Stimulated activated CD4-positive, alpha-beta T cell treated with anti-CD3 and anti-CD28 coated beads, Interleukin-4, amount 100 ng/mL, for 24 hours (primary cell): Measurements from ENCODE around the gene ANKRD13C.
"Not testable (repeated sequence)": the region's sequence is repeated elsewhere in the genome, so short reads cannot be mapped to it uniquely, and the experiment has no call there.

Experiments used
- DNase-seq: peaks from one replicate; pipeline ENCODE4 v3.0.0-alpha.2; 2020

Gene ANKRD13C, protein sequence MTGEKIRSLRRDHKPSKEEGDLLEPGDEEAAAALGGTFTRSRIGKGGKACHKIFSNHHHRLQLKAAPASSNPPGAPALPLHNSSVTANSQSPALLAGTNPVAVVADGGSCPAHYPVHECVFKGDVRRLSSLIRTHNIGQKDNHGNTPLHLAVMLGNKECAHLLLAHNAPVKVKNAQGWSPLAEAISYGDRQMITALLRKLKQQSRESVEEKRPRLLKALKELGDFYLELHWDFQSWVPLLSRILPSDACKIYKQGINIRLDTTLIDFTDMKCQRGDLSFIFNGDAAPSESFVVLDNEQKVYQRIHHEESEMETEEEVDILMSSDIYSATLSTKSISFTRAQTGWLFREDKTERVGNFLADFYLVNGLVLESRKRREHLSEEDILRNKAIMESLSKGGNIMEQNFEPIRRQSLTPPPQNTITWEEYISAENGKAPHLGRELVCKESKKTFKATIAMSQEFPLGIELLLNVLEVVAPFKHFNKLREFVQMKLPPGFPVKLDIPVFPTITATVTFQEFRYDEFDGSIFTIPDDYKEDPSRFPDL

DNA sequence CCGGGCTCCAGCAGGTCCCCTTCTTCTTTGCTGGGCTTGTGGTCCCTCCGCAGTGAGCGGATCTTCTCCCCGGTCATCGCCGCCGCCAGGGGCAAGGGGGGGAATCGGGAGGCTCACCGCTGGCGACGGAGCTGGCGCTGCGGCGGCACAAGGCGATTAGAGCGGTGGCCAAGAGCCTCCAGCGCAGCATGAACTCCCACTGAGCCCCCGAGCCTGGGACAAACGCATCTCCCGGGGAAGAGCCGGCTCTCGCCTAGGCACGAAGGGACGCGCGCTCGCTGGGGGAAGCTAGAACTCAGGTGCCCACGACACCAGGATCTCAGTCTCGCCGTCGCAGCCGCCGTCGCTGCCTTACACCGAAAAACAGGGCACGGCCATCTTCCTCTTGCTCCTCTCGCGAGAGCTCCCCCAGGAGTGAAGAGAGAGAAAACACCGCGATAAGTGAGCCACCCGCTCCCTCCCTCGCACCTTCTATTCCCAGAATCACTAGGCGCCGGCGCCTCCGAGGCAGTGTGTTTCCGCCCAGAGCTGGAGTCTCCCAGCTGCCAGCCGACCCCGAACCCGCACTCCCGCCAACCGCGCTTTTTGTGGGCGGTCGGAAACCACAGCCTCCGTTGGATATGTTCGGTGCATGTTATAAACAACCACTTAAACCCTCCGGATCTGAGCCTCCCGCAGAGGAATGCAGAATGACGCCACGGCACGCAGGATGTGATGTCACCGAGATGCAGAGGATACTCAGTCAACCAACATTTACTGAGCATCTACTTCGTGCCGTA, at the start of gene ANKRD13C:
Gene ANKRD13C, minus strand, starts transcription at position 391 of the 779 bp plus-strand sequence. Its CDS starts 314 bp downstream, at position 77.
- DNase-seq, result peak; percentile 92

DNA sequence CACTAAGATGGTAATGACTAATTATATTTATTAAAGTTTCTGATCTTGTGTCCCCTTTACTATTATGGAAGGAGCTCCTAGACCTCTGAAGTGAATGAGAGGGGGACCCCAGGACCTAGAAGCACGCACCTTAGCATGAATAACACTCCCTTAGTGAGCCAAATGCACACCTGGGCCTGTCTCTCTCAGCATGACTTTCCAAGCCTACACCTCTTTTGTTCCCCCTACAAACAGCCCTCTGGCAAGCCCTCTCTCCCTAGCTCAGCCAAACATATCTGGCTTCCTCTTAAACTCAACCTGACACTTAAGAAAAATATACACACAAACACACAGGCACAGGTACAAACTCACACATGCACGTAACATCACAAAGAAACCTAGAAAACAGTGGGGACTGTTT, 49.2 kb upstream of the ANKRD13C start:
- DNase-seq, result no peak

DNA sequence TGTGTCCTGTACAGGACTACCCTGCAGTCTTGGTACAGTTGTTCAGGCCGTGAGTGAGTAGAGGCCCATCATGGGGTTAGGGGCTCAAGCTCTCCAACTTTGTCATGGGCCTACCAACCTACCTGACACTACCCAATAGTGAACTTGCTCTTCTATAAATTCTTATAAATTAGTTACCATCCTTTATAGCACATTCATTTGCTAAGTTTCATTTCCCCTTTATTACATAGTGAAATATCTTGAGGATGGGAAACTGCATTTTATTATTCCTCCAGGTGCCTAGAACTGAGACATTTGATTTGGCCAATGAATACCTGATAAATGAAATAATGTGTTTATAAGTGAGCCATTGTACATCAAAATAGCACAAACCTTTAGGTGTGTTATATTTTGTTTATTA, 47.5 kb upstream of the ANKRD13C start:
- DNase-seq, result no peak

- no peak for DNase-seq
These were observed 45.8 kb upstream of the ANKRD13C start for GRCh38 chr1:70400335-70400734.

DNA sequence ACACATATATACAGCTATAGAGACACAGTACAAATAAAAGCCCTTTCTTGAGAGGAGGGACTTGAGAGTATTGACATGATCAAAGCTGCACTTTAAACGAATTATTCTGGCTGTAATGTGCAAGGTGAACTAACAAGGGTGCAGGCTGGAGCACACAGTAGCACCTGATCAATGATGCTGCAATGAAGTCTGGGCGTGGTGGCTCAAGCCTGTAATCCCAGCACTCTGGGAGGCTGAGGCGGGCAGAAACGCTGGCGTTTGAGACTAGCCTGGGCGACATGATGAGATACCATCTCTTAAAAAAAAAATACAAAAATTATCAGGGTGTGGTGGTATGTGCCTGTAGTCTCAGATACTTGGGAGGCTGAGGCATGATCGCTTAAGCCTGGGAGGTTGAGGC, 42.5 kb upstream of the ANKRD13C start:
- DNase-seq, result no peak

GRCh38 chr1:70396607-70397006, 42.1 kb upstream of the ANKRD13C start:
- DNase-seq, result no peak

- DNase-seq, result no peak
These were observed 38.1 kb upstream of the ANKRD13C start for GRCh38 chr1:70392626-70393025.

DNA sequence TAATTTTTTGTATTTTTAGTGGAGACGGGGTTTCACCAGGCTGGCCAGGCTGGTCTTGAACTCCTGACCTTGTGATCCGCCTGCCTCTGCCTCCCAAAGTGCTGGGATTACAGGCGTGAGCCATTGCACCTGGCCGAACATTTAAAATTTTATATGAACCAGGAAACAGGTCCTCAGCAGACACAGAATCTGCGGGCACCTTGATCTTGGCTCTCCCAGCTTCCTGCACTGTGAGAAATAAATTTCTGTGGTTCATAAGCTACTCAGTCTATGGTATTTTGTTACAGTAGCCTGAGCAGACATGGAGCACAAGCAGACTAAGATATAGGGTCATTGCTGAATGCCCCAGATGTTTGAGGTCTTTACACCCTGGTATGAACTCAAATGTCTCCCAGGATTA, 33.0 kb upstream of the ANKRD13C start:
- DNase-seq, result no peak

GRCh38 chr1:70386121-70386520, 31.6 kb upstream of the ANKRD13C start:
- DNase-seq, result no peak

DNA sequence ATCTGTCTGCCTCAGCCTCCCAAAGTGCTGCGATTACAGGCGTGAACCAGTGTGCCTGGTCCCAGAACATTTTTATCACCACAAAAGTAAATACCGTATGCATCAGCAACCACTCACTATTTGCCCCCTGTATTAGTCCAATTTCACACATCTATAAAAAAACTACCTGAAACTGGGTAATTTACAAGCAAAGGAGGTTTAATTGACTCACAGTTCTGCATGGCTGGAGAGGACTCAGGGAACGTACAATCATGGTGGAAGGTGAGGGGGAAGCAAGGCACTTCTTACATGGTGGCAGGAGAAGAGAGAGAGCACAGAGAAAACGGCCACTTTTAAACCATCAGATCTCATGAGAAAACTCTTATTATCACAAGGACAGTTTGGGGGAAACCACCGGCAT, 31.0 kb upstream of the ANKRD13C start:
- DNase-seq, result no peak

- DNase-seq, result no peak
These were observed 30.0 kb upstream of the ANKRD13C start for GRCh38 chr1:70384542-70384941.

- DNase-seq, result no peak
These were observed 29.0 kb upstream of the ANKRD13C start for GRCh38 chr1:70383483-70383882.

DNA sequence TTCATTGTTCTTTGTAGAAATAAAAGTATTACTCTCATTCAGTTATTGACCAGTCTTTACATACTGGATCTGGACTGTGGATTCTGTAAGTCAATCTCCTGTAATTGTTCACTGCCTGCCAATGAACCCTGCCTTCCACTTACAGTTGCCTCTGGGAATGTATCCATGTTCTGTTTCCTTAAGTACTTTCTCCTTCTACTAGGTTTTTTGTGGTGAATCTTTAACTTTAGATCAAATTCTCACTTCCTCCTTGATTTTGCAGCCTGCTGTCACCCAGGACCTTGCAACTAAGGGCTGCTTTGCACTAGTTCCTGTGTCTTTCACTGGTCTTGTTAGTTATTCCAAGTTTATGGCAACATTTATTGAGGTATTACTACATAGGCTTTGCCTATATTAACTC, 28.2 kb upstream of the ANKRD13C start:
- no peak for DNase-seq

DNA sequence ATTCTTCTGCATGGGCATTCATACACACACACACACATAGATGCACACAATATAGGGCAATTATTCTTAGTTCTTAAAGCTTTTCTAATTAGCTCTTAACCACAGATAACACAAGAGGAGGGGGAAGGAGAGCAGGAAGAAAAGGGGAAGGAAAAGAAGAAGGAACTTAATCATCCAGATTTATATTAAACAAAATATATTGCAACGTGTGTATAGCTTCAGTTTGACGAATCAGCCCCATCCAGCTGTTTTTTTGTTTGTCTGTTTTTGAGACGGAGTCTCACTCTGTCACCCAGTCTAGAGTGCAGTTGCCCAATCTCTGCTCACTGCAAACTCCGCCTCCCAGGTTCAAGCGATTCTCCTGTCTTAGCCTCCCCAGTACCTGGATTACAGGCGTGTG, 21.7 kb upstream of the ANKRD13C start:
- no peak for DNase-seq

GRCh38 chr1:70373580-70373979, 19.1 kb upstream of the ANKRD13C start:
- DNase-seq, result not testable (repeated sequence)

DNA sequence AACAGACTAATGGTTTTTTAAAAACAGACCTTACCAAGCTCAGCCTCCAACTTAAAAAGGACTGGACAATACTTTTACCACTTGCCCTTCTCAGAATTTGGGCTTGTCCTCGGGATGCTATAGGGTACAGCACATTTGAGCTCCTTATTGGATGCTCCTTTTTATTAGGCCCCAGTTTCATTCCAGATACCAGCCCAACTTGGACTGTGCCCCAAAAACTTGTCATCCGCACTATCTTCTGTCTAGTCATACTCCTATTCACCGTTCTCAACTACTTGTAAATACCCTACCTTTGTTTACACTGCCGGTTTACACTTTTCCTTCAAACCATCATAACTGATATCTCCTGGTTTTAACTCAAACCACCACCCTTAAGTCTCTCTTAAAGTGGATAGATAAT, 17.9 kb upstream of the ANKRD13C start:
- no peak for DNase-seq

DNA sequence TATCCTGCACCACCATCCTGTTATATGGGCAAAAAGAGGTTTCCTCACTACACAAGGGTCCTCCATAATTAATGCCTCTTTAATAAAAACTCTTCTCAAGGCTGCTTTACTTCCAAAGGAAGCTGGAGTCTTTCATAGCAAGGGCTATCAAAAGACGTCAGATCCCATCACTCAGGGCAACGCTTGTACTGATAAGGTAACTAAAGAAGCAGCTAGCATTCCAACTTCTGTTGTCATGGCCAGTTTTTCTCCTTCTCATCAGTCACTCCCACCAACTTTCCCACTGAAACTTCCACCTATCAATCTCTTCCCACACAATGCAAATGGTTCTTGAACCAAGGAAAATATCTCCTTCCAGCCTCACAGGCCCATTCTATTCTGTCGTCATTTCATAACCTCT, 17.1 kb upstream of the ANKRD13C start:
- DNase-seq, result not testable (repeated sequence)

GRCh38 chr1:70367397-70367796, 12.9 kb upstream of the ANKRD13C start:
- DNase-seq, result not testable (repeated sequence)

- DNase-seq, result not testable (repeated sequence)
These were observed 12.5 kb upstream of the ANKRD13C start for GRCh38 chr1:70366997-70367396.

- not testable (repeated sequence) for DNase-seq
These were observed 12.0 kb upstream of the ANKRD13C start for GRCh38 chr1:70366425-70366952.

DNA sequence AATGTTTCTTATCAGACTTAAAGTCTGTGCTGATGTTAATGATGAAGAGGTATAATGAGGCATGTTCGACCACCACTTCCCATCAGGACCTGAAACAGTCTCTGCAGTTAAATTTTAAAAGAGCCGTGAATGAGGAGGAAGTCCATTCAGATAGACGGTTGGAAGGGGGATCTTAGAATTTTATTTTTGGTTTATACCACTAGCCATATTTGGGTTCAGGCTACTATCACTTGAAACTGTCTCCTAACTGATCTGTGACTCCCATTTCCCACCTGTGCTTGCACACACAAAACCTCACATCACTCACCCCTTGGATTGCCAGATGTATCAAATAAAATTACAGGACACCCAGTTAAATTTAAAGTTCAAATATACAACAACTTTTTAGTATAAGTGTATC, 9.9 kb upstream of the ANKRD13C start:
- DNase-seq, result no peak

- no peak for DNase-seq
These were observed 7.3 kb upstream of the ANKRD13C start for GRCh38 chr1:70361727-70362398.

GRCh38 chr1:70360321-70360720, 5.8 kb upstream of the ANKRD13C start:
- no peak for DNase-seq
